C4-2B (cell line): ENCODE data around the gene ELMOD1.

Source experiments
- H3K27ac ChIP-seq: fragments of 450-650 bp; 2 replicates; pipeline ENCODE4 v1.5.1; 2017
- CTCF ChIP-seq: fragments of 450-650 bp; conservative IDR thresholded peaks from 2 replicates; pipeline ENCODE4 v1.5.1; 2017; ENCODE audit warnings: mild to moderate bottlenecking
- ZFX ChIP-seq: fragments of 450-650 bp; IDR thresholded peaks from 2 replicates; pipeline ENCODE4 v1.6.1; 2017

Gene ELMOD1

GRCh38 chr11:107677924-107678631, 87.1 kb downstream of the ELMOD1 start:
- H3K27ac ChIP-seq = no peak overlapping the region
- no peak for TF ChIP-seq CTCF
- no peak for TF ChIP-seq ZFX

- TF ChIP-seq ZFX = no peak
- TF ChIP-seq CTCF = no peak
- H3K27ac ChIP-seq = no peak overlapping the region
Measured at GRCh38 chr11:107678632-107678971, 87.7 kb downstream of the ELMOD1 start.

- no peak overlapping the region for H3K27ac ChIP-seq
- TF ChIP-seq CTCF (no peak), ZFX (no peak)
Measured at GRCh38 chr11:107679255-107680024, 88.5 kb downstream of the ELMOD1 start.

- H3K27ac ChIP-seq = no peak overlapping the region
- TF ChIP-seq CTCF (no peak), ZFX (no peak)
Measured at GRCh38 chr11:107682171-107682570, 91.2 kb downstream of the ELMOD1 start.

GRCh38 chr11:107682572-107682971, 91.6 kb downstream of the ELMOD1 start:
- TF ChIP-seq ZFX (no peak), CTCF (no peak)
- no peak overlapping the region for H3K27ac ChIP-seq

- TF ChIP-seq ZFX = no peak
- no peak for TF ChIP-seq CTCF
- H3K27ac ChIP-seq = no peak overlapping the region
Measured at GRCh38 chr11:107683061-107683460, 92.1 kb downstream of the ELMOD1 start.

GRCh38 chr11:107683807-107684206, 92.9 kb downstream of the ELMOD1 start:
- no peak overlapping the region for H3K27ac ChIP-seq
- peak; percentile 56 for TF ChIP-seq CTCF
- no peak for TF ChIP-seq ZFX
